Activated CD4-positive, alpha-beta memory T cell treated with anti-CD3 and anti-CD28 coated beads for 36 hours (primary cell): ENCODE results near the gene FAM193A. TPM values are rescaled to one million over a fixed set of nuclear protein-coding genes. Genes with fewer than 3 reads are reported as not detected.
"Not testable (repeated sequence)": the region's sequence is repeated elsewhere in the genome, so short reads cannot be mapped to it uniquely, and the experiment has no call there.

ENCODE experiments used
- CTCF ChIA-PET: fragments of 350-600 bp; sonication (Branson Sonifier 250); formaldehyde crosslinking; loops from one replicate; lab custom pipeline; 2021; ENCODE audit warnings: antibody characterized with exemption, inconsistent platforms; lab: Charles Lee
- POLR2A ChIA-PET: fragments of 350-600 bp; sonication (Branson Sonifier 250); formaldehyde crosslinking; loops from one replicate; lab custom pipeline; 2021; ENCODE audit warnings: antibody characterized with exemption; lab: Charles Lee
- DNase-seq: peaks from one replicate; pipeline ENCODE4 v3.0.0-alpha.2; 2020
- H3K27ac Mint-ChIP-seq: one replicate; pipeline ENCODE4 v1.8.0; 2021; ENCODE audit warnings: mixed read lengths
- H3K27me3 Mint-ChIP-seq: one replicate; pipeline ENCODE4 v1.8.0; 2021; ENCODE audit warnings: mixed read lengths
- H3K36me3 Mint-ChIP-seq: one replicate; pipeline ENCODE4 v1.8.0; 2021; ENCODE audit warnings: mixed read lengths
- H3K4me1 Mint-ChIP-seq: one replicate; pipeline ENCODE4 v1.8.0; 2021; ENCODE audit warnings: low read depth, mixed read lengths
- H3K4me3 Mint-ChIP-seq: one replicate; pipeline ENCODE4 v1.8.0; 2021; ENCODE audit warnings: mild to moderate bottlenecking, mixed read lengths
- H3K9me3 Mint-ChIP-seq: one replicate; pipeline ENCODE4 v1.8.0; 2021; ENCODE audit warnings: mixed read lengths
- intact Hi-C: fragments of 100-400 bp; cut with micrococcal nuclease; formaldehyde crosslinking; loops from one replicate; pipeline ENCODE4 v1.15.1; 2023
- total RNA-seq, 2 experiments: library from RNA; stranded (reverse); gene quantifications; one replicate each; pipeline ENCODE4 v1.2.3, GENCODE V29; 2021

Gene FAM193A
- total RNA-seq, 2 experiments from 2014 or later: 21.7 to 22.6 TPM

- Mint-ChIP-seq H3K9me3 (peaks cover 11% of the 10 kb centered on the region), H3K4me1 (peaks cover 33% of the 10 kb centered on the region), H3K4me3 (no peak overlapping the region), H3K36me3 (peaks cover 10% of the 10 kb centered on the region), H3K27me3 (no peaks in the 10 kb centered on the region), H3K27ac (no peak overlapping the region)
- ChIA-PET POLR2A (no interaction called here), CTCF (interaction anchor here (0.6 kb wide), 2 partner anchors 34 to 48 kb away, joined by 3 read pairs; no protein-coding TSS in a partner anchor)
- intact Hi-C loops: no loop called here
- DNase-seq: no peak
These were observed 46.6 kb downstream of the FAM193A start for GRCh38 chr4:2583092-2583491.

- intact Hi-C loops: no loop called here
- Mint-ChIP-seq H3K4me3 (no peak overlapping the region), H3K27ac (no peak overlapping the region), H3K36me3 (peaks cover 10% of the 10 kb centered on the region), H3K4me1 (peaks cover 37% of the 10 kb centered on the region), H3K27me3 (no peaks in the 10 kb centered on the region), H3K9me3 (peaks cover 11% of the 10 kb centered on the region)
- POLR2A ChIA-PET: no interaction called here
- DNase-seq: no peak
- CTCF ChIA-PET: interaction anchor here (0.6 kb wide), 1 partner anchor 48 kb away, joined by 3 read pairs; no protein-coding TSS in a partner anchor
These were observed 47.1 kb downstream of the FAM193A start for GRCh38 chr4:2583517-2583916.

GRCh38 chr4:2586502-2586901, 50.1 kb downstream of the FAM193A start:
- intact Hi-C loops: no loop called here
- no peak for DNase-seq
- Mint-ChIP-seq H3K9me3 (no peaks in the 10 kb centered on the region), H3K4me3 (no peak overlapping the region), H3K36me3 (no peaks in the 10 kb centered on the region), H3K27ac (no peak overlapping the region), H3K4me1 (peaks cover 50% of the 10 kb centered on the region), H3K27me3 (no peaks in the 10 kb centered on the region)
- ChIA-PET CTCF (no interaction called here), POLR2A (no interaction called here)

GRCh38 chr4:2587213-2587823, 50.9 kb downstream of the FAM193A start:
- Mint-ChIP-seq H3K9me3 (no peaks in the 10 kb centered on the region), H3K4me1 (peaks cover 45% of the 10 kb centered on the region), H3K27me3 (no peaks in the 10 kb centered on the region), H3K36me3 (no peaks in the 10 kb centered on the region), H3K27ac (no peak overlapping the region), H3K4me3 (no peak overlapping the region)
- DNase-seq: no peak
- intact Hi-C loops: no loop called here
- ChIA-PET POLR2A (interaction anchor here (0.5 to 1.2 kb wide), 2 partner anchors 30 to 380 kb away, joined by 3 read pairs; no protein-coding TSS in a partner anchor), CTCF (no interaction called here)

- Mint-ChIP-seq H3K9me3 (no peaks in the 10 kb centered on the region), H3K27me3 (no peaks in the 10 kb centered on the region), H3K27ac (no peak overlapping the region), H3K4me1 (peaks cover 44% of the 10 kb centered on the region), H3K4me3 (no peak overlapping the region), H3K36me3 (no peaks in the 10 kb centered on the region)
- intact Hi-C loops: no loop called here
- CTCF ChIA-PET: no interaction called here
- no peak for DNase-seq
- POLR2A ChIA-PET: no interaction called here
These were observed 51.8 kb downstream of the FAM193A start for GRCh38 chr4:2588259-2588658.

- Mint-ChIP-seq H3K4me1 (peaks cover 55% of the 10 kb centered on the region), H3K27me3 (no peaks in the 10 kb centered on the region), H3K27ac (peak overlapping the region; percentile 39)
These were observed 54.7 kb downstream of the FAM193A start for GRCh38 chr4:2591189-2591588.

GRCh38 chr4:2592014-2592413, 55.6 kb downstream of the FAM193A start:
- CTCF ChIA-PET, DNase-seq, H3K36me3 Mint-ChIP-seq, intact Hi-C loops, H3K4me3 Mint-ChIP-seq, H3K9me3 Mint-ChIP-seq, H3K27ac Mint-ChIP-seq, POLR2A ChIA-PET, H3K27me3 Mint-ChIP-seq: not testable (repeated sequence)
- H3K4me1 Mint-ChIP-seq: peaks cover 57% of the 10 kb centered on the region

More at GRCh38 chr4:2591189-2591588, 54.7 kb downstream of the FAM193A start:
- no peaks in the 10 kb centered on the region for H3K36me3 Mint-ChIP-seq
- CTCF ChIA-PET: no interaction called here
- POLR2A ChIA-PET: no interaction called here
- H3K4me3 Mint-ChIP-seq: no peak overlapping the region
- intact Hi-C loops: no loop called here
- DNase-seq: no peak
- H3K9me3 Mint-ChIP-seq: no peaks in the 10 kb centered on the region

- H3K27me3 Mint-ChIP-seq: no peaks in the 10 kb centered on the region
- no peak for DNase-seq
- H3K9me3 Mint-ChIP-seq: no peaks in the 10 kb centered on the region
- intact Hi-C loops: no loop called here
- CTCF ChIA-PET: no interaction called here
- no peak overlapping the region for H3K27ac Mint-ChIP-seq
- POLR2A ChIA-PET: no interaction called here
- peaks cover 5% of the 10 kb centered on the region for H3K36me3 Mint-ChIP-seq
- H3K4me1 Mint-ChIP-seq: peaks cover 61% of the 10 kb centered on the region
- no peak overlapping the region for H3K4me3 Mint-ChIP-seq
These were observed 56.1 kb downstream of the FAM193A start for GRCh38 chr4:2592572-2592971.

- intact Hi-C loops: no loop called here
- no peak for DNase-seq
- ChIA-PET POLR2A (interaction anchor here (1.2 kb wide), 1 partner anchor 22 kb away, joined by 5 read pairs; no protein-coding TSS in a partner anchor), CTCF (no interaction called here)
- Mint-ChIP-seq H3K4me3 (no peak overlapping the region), H3K27me3 (no peaks in the 10 kb centered on the region), H3K9me3 (no peaks in the 10 kb centered on the region), H3K27ac (no peak overlapping the region), H3K4me1 (peaks cover 61% of the 10 kb centered on the region), H3K36me3 (peaks cover 7% of the 10 kb centered on the region)
These were observed 56.6 kb downstream of the FAM193A start for GRCh38 chr4:2593003-2593402.

- H3K4me3 Mint-ChIP-seq: no peak overlapping the region
- intact Hi-C loops: no loop called here
- peaks cover 69% of the 10 kb centered on the region for H3K4me1 Mint-ChIP-seq
- H3K36me3 Mint-ChIP-seq: peaks cover 9% of the 10 kb centered on the region
- H3K9me3 Mint-ChIP-seq: no peaks in the 10 kb centered on the region
- ChIA-PET POLR2A (no interaction called here), CTCF (no interaction called here)
- H3K27me3 Mint-ChIP-seq: no peaks in the 10 kb centered on the region
- no peak for DNase-seq
- H3K27ac Mint-ChIP-seq: peak overlapping the region; percentile 11
These were observed 59.0 kb downstream of the FAM193A start for GRCh38 chr4:2595436-2595835.

GRCh38 chr4:2595952-2596552, 59.6 kb downstream of the FAM193A start:
- no peaks in the 10 kb centered on the region for H3K9me3 Mint-ChIP-seq
- ChIA-PET CTCF (no interaction called here), POLR2A (no interaction called here)
- no peak overlapping the region for H3K27ac Mint-ChIP-seq
- DNase-seq: no peak
- intact Hi-C loops: no loop called here
- H3K4me3 Mint-ChIP-seq: no peak overlapping the region
- H3K4me1 Mint-ChIP-seq: peaks cover 63% of the 10 kb centered on the region
- H3K27me3 Mint-ChIP-seq: no peaks in the 10 kb centered on the region
- peaks cover 9% of the 10 kb centered on the region for H3K36me3 Mint-ChIP-seq

GRCh38 chr4:2596611-2597010, 60.2 kb downstream of the FAM193A start:
- CTCF ChIA-PET: no interaction called here
- no peak for DNase-seq
- Mint-ChIP-seq H3K27me3 (no peaks in the 10 kb centered on the region), H3K9me3 (no peaks in the 10 kb centered on the region), H3K36me3 (peaks cover 9% of the 10 kb centered on the region), H3K27ac (no peak overlapping the region), H3K4me1 (peaks cover 59% of the 10 kb centered on the region), H3K4me3 (no peak overlapping the region)
- POLR2A ChIA-PET: no interaction called here
- intact Hi-C loops: no loop called here
